SK-N-DZ (cell line): ENCODE data around the gene OR10K2. TPM values are rescaled to one million over a fixed set of nuclear protein-coding genes. Genes with fewer than 3 reads are reported as not detected.
"Not testable (repeated sequence)": the region's sequence is repeated elsewhere in the genome, so short reads cannot be mapped to it uniquely, and the experiment has no call there.

Experiments used
- DNase-seq: peaks from one replicate; pipeline ENCODE4 v3.0.0-alpha.2; 2015; ENCODE audit warnings: low spot score
- polyA plus RNA-seq, 2 experiments: library from polyadenylated mRNA; depleted of rRNA; stranded (reverse); fragments of >200 nt; gene quantifications; 2 replicates each; pipeline ENCODE4 v1.2.3, GENCODE V29; 2014

OR10K2 gene
- not detected in 2 replicates for polyA plus RNA-seq (2014; cell fraction: cytosol; rRNA removed)
- polyA plus RNA-seq (2014; cell fraction: nucleus; rRNA removed): not detected in 2 replicates

GRCh38 chr1:158426137-158426536, at the start of gene OR10K2:
TSS of gene OR10K2 (minus strand) at chr1:158426237. CDS start at chr1:158420866, 5,371 bp downstream.
- no peak for DNase-seq

GRCh38 chr1:158471920-158472319, 45.9 kb upstream of the OR10K2 start, which contains the start of gene OR10R2:
TSS of gene OR10R2 (plus strand) at chr1:158472220. CDS start at chr1:158472326, 106 bp downstream.
- no peak for DNase-seq

- no peak for DNase-seq
These were observed 35.5 kb upstream of the OR10K2 start, which contains the start of gene OR10K1 for GRCh38 chr1:158461534-158461933. TSS of gene OR10K1 (plus strand) at chr1:158461834. CDS start at chr1:158465562, 3,728 bp downstream.

- DNase-seq: no peak
These were observed 32.2 kb upstream of the OR10K2 start for GRCh38 chr1:158458263-158458662.

- no peak for DNase-seq
These were observed 31.2 kb upstream of the OR10K2 start for GRCh38 chr1:158457246-158457645.

- DNase-seq: no peak
These were observed 28.5 kb upstream of the OR10K2 start for GRCh38 chr1:158454537-158454936.

- DNase-seq: no peak
These were observed 19.3 kb upstream of the OR10K2 start for GRCh38 chr1:158445376-158445775.

- DNase-seq: no peak
These were observed 8.7 kb upstream of the OR10K2 start for GRCh38 chr1:158434741-158435140.

- DNase-seq: not testable (repeated sequence)
These were observed 4.1 kb upstream of the OR10K2 start for GRCh38 chr1:158430163-158430562.

- DNase-seq: no peak
These were observed 1.0 kb downstream of the OR10K2 start for GRCh38 chr1:158425027-158425426.

- DNase-seq: no peak
These were observed 3.8 kb downstream of the OR10K2 start for GRCh38 chr1:158422212-158422611.

- no peak for DNase-seq
These were observed 8.5 kb downstream of the OR10K2 start for GRCh38 chr1:158417586-158417985.

- DNase-seq: no peak
These were observed 11.2 kb downstream of the OR10K2 start for GRCh38 chr1:158414651-158415345.

GRCh38 chr1:158407092-158407491, 18.9 kb downstream of the OR10K2 start:
- no peak for DNase-seq

- no peak for DNase-seq
These were observed 25.2 kb downstream of the OR10K2 start for GRCh38 chr1:158400871-158401270.

- no peak for DNase-seq
These were observed 27.1 kb downstream of the OR10K2 start, which contains the start of gene OR10T2 for GRCh38 chr1:158398818-158399514. TSS of gene OR10T2 (minus strand) at chr1:158399466. CDS start at chr1:158399466, 0 bp downstream.

- DNase-seq: no peak
These were observed 29.4 kb downstream of the OR10K2 start for GRCh38 chr1:158396646-158397045.

- no peak for DNase-seq
These were observed 32.6 kb downstream of the OR10K2 start for GRCh38 chr1:158393476-158393875.

- no peak for DNase-seq
These were observed 34.9 kb downstream of the OR10K2 start for GRCh38 chr1:158391099-158391498.

- no peak for DNase-seq
These were observed 35.7 kb downstream of the OR10K2 start for GRCh38 chr1:158390331-158390730.

- DNase-seq: no peak
These were observed 51.2 kb downstream of the OR10K2 start for GRCh38 chr1:158374860-158375259.

- not testable (repeated sequence) for DNase-seq
These were observed 51.9 kb downstream of the OR10K2 start for GRCh38 chr1:158374101-158374500.
